Measurements from ENCODE around the gene FRMPD1. TPM values are rescaled to one million over a fixed set of nuclear protein-coding genes. Genes with fewer than 3 reads are reported as not detected.

The FRMPD1 gene
- total and polyA plus RNA-seq, 2 of the 4 experiments (the other 2 are of a cell fraction) = not detected

DNA sequence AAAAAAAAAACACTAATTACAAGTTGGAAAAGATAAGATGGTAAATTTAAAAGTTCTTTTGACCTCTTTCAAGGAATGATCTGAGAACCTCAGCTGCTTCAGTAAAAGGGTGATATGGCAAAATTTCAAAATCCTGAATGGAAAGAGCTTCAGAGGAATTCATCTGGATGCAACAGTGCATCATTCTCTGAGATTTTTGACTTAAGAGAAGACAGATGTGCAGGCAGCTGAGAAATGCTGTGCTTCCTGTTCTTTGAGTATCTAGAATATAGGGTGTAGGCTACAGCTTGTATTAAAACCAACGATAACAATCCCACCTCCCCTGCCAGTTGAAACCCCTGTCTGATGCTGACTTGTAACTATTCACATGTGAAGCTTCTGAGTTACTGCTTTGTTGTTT is 6.2 kb downstream of the FRMPD1 start:
- Histone ChIP-seq H2BK15ac (ENCODE audit: low read depth, low read length) (no peak overlapping the region), H3K18ac (ENCODE audit: low read depth, low read length) (no peak overlapping the region), H3K36me3 (ENCODE audit: control insufficient read depth, insufficient read depth, low read length) (no peaks in the 10 kb centered on the region), H4K91ac (ENCODE audit: insufficient read depth, low read depth, low read length) (no peak overlapping the region), H4K8ac (ENCODE audit: low read depth in 2 of 2, low read length in 2 of 2) (no peak overlapping the region), H3K9me3 (ENCODE audit: control insufficient read depth, insufficient read depth, low read length) (no peaks in the 10 kb centered on the region; the same call in 1 of the 2 replicates), H3K27ac (ENCODE audit: insufficient read depth, low read length) (no peak overlapping the region), H2AK9ac (replicated peaks; ENCODE audit: low read depth, low read length, poor library complexity) (no peak overlapping the region), H3K56ac (ENCODE audit: extremely low read depth, insufficient read depth, low read length) (no peak overlapping the region), H3K79me1 (ENCODE audit: low read depth in 1 of 2, low read length in 2 of 2) (no peaks in the 10 kb centered on the region), H2BK20ac (ENCODE audit: low read depth, low read length) (no peak overlapping the region), H3K9ac (ENCODE audit: low read depth, low read length) (no peak overlapping the region), H3K23ac (ENCODE audit: low read depth, low read length) (no peak overlapping the region), H3K4ac (ENCODE audit: low read depth, low read length) (no peak overlapping the region), H2BK5ac (ENCODE audit: low read depth, low read length, poor library complexity, severe bottlenecking) (no peak overlapping the region), H3K4me1 (ENCODE audit: control insufficient read depth, insufficient read depth, low read length) (no peaks in the 10 kb centered on the region), H4K20me1 (ENCODE audit: insufficient read depth, low read length) (no peaks in the 10 kb centered on the region), H3K4me3 (ENCODE audit: insufficient read depth, low read depth, low read length) (no peak overlapping the region), H3K9me1 (ENCODE audit: insufficient read depth, low read length) (no peaks in the 10 kb centered on the region), H2AFZ (replicated peaks; ENCODE audit: low read length, poor library complexity) (no peak overlapping the region), H3K14ac (replicated peaks; ENCODE audit: low read depth, low read length) (no peak overlapping the region), H2BK120ac (ENCODE audit: low read depth, low read length) (no peak overlapping the region), H3K4me2 (ENCODE audit: low read depth, low read length) (no peak overlapping the region), H4K5ac (ENCODE audit: low read depth, low read length) (no peak overlapping the region), H3K27me3 (ENCODE audit: control insufficient read depth, insufficient read depth, low read length) (peaks cover 71% of the 10 kb centered on the region), H2AK5ac (ENCODE audit: low read depth, low read length) (no peak overlapping the region)
- POLR2A ChIA-PET (ENCODE audit: unreplicated experiment) = no interaction called here
- BruUV-seq (replicated peaks) = no TSS peak
- dilution Hi-C loops (cut with HindIII; ENCODE audit: low sequenced_read_pairs, unreplicated experiment) = no loop called here
- DNase-seq (no peak), ATAC-seq (ENCODE audit: low read depth) (no peak)
- intact Hi-C loops (cut with micrococcal nuclease) = no loop called here
- WGBS, 2 experiments (ENCODE audit: extremely low coverage in 2 of 2, insufficient read length in 1 of 2) = no CpG with 5 or more reads among the region's 1 CpG
- CTCF ChIA-PET = interaction anchor here (1.1 kb wide), 1 partner anchor 12 kb away, joined by 3 read pairs; no protein-coding TSS in a partner anchor
- in situ Hi-C loops (cut with MboI; ENCODE audit: low sequenced_read_pairs) = loop anchor here (5.0 kb wide), 1 partner anchor 50 kb away; no protein-coding TSS in a partner anchor
- TF ChIP-seq FOS (IDR thresholded peaks at IDR 0.05; ENCODE audit: low read depth, low read length) = no peak
- TF ChIP-seq RCOR1 (IDR thresholded peaks at IDR 0.05; ENCODE audit: insufficient replicate concordance, low read length) = no peak
- TF ChIP-seq, protein P1, sequence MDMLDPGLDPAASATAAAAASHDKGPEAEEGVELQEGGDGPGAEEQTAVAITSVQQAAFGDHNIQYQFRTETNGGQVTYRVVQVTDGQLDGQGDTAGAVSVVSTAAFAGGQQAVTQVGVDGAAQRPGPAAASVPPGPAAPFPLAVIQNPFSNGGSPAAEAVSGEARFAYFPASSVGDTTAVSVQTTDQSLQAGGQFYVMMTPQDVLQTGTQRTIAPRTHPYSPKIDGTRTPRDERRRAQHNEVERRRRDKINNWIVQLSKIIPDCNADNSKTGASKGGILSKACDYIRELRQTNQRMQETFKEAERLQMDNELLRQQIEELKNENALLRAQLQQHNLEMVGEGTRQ (IDR thresholded peaks at IDR 0.05; ENCODE audit: low read depth, low read length) = no peak
- TF ChIP-seq CEBPB (IDR thresholded peaks at IDR 0.05; ENCODE audit: low read depth, low read length) = no peak

All from IMR-90 (cell line).